8988T (cell line): Measurements from ENCODE around the gene XAB2.

Source experiments
- DNase-seq: peaks from one replicate; pipeline ENCODE4 v3.0.0; 2011

Gene XAB2

DNA sequence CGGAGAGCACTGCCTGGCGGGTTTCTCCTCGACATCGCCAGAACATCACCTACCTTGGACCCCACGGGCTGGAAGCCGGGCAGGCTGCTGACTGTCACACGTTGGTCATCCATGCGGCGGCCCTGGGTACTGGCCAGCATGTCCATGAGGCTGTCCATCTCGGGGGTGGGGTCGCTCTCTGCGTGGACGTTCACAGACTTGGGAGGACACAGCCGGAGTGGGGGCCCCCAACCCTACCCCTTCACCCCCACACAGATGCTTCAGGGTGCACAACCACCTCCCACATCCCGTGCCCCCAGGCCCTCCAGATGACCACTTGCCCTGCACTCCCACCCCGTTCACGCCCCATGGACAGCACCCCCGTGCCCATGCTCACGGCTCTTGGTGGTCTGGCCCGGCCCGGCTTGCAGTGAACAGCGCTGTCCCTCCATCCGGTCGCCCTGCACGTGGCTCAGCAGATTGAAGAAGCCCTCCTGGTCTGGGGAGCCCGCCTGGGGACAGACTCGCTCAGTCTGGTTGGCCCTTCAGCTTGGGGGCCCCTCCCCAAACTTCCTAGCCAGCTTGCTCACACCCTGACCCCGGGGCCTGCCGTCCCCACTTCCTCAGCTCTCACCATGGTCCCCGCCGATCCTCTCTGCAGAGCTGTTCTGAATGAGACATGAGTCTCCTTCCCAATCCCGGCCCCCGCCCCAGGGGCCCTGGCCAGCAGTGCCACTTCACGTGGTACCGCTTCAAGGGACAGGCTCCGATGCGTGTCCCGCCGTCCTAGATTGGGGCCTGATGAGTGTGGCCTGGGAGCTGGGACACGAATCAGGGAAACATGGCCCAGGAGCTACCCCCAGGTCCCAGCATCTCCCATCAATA lies 3.2 kb upstream of the XAB2 start:
- no peak for DNase-seq

DNA sequence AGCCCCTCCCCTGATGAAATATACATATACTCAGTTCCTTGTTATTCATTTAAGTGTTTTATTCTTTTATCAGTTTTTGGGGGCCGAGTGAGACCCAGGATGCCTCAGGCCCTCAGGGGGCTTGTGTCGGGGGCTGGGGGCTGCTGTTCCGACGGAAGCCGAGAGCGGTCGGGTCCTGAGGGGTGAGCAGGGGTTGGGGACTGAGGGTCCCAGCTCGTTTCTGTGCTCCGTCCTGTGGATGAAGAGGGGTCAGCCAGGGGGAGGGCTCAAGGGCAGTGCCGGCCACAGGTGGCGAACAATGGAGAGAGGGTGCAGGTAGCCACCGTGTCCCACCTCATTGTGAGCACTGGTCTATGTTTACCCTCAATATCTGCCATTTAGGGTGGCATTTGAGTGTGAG lies 2.2 kb upstream of the XAB2 start:
- DNase-seq = no peak

- DNase-seq = no peak
These were observed 595 bp downstream of the XAB2 start for GRCh38 chr19:7628589-7629311.

GRCh38 chr19:7627166-7627565 lies 2.2 kb downstream of the XAB2 start:
- DNase-seq = no peak

GRCh38 chr19:7625763-7626372 lies 3.5 kb downstream of the XAB2 start:
- DNase-seq = no peak

DNA sequence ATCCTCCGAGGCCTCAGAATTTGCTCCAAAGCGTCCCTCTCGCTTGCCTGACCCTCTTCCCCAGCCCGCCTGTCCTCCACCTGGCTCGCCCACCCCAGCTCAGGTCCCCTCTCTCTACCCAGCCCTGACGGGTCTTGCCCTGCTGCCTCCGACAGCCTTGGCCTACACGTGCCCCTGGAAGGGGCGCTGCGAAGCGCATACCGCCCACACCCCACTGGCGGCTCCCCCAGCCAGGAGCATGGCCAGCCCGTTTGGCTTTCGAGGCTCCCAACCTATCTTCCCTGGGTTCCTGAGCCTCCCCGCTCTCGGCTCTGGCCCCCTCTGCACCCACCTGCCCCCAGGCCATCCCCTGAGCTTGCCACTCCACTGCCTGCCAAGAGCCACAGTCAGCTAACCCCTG lies 4.5 kb downstream of the XAB2 start:
- no peak for DNase-seq

DNA sequence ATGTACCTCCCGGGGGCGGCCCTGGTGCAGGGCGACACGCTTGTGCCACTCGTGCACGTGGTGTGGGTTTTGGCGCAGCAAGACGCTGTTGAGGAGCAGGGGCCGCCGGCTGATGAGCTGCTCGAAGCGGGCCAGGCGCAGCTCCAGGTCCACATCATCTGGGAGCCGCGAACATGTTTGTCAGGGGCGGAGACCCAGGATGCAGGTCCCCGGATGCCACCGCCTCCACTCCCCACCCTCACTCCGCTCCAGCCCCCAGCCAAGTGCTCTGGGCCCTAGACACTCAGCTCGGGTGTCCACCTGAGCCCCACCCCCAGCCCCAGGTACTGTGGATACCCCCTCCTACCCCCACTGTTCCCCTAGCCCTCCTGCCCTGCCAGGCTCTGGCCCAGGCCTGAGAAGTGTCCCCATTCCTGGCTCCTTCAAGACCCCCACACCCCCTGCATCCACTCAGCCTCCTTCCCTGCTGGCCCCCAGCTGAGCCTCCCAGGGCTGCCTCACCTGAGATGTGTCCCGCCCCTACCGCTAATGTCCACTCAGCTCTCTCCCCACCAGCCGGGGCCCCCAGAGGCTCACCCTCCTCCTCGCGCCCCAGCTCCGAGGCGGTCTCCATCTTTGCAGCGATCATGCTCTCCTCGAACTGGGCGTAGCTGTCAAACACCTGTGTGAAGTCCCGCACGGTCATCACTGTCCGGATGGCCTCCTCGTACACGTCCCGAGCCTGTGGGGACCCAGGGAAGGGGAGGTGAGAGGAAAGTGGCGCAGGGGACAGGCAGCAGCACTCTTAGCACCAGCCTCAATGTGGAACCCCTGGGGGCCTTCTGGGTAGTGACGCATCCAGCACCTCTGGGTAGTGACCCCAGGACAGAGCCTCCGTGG lies 5.4 kb downstream of the XAB2 start:
- DNase-seq = no peak

DNA sequence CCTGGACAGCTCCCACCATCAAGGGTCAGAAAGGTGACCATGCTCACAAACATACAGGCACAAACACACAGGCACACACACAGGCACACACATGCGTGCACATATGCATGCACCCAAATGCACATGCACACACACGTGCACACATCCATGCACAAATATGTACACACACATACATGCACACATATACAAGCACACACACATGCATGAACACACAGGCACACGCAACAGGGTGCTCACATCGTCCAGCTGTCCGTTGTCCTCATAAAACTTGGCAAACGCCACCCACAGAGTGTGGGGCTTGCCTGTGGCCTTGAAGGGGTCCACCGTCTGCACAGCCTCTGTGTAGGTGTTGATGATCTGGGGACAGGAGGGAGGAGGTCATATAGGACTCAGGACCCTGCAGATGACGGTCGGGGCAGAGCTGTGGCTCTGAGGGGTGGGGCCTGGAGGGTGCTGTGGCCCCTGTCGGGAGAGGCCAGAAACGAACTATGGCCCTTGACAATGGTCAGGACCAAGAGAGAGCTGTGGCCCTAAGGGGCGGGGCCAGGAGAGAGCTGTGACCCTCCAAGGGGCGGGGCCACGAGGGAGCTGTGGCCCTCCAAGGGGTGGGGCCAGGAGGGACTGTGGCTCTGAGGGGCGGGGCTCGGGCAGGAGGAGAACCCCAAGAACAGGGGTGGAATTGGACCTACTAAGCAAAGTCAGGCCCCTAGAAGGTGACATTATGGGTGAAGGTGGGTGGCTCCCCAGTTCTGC lies 6.2 kb downstream of the XAB2 start:
- no peak for DNase-seq

DNA sequence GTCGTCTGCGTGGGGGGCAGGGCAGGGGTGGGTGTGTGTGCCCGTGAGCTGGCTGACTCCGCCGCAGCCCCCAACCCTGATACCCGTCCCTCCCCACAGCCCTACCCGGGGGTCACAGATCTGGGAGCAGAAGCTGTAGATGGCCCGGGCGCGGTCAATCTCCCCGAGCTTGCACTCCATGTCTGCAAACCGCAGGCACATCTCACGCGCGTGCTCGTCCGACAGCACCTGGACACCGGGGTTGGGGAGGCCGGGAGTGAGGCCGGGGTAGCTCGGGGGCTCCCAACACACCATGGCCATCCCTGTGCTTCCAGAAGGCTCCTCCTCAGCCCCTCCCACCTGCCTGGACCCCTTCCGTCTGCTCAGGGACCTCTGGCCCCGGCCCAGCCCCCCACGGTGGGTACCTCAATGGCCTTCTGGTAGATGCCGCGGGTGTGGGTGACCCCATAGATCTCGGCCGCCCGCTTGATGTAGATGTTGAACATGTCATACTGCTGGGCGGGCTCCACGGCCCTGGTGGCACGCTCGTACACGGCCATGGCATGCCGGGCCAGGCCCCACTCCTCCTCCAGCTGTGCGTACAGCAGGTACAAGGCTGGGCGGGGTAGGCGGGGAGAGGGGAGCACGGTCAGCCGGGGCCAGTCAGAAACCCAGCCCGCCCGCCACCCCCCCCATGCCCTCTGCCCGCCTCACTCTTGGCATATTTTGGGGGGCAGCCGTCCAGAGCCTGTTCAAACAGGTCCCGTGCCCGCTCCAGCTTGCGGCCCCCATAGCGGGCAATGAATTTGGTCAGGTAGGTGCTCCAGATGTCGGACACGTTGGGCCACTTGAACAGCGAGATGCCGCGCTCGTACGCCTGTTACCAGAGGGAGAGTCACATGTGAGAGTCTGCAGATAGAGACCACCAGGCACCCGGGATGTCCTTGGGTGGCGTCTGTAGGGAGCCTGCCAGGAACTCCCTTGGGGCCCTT lies 8.6 kb downstream of the XAB2 start:
- DNase-seq = no peak

DNA sequence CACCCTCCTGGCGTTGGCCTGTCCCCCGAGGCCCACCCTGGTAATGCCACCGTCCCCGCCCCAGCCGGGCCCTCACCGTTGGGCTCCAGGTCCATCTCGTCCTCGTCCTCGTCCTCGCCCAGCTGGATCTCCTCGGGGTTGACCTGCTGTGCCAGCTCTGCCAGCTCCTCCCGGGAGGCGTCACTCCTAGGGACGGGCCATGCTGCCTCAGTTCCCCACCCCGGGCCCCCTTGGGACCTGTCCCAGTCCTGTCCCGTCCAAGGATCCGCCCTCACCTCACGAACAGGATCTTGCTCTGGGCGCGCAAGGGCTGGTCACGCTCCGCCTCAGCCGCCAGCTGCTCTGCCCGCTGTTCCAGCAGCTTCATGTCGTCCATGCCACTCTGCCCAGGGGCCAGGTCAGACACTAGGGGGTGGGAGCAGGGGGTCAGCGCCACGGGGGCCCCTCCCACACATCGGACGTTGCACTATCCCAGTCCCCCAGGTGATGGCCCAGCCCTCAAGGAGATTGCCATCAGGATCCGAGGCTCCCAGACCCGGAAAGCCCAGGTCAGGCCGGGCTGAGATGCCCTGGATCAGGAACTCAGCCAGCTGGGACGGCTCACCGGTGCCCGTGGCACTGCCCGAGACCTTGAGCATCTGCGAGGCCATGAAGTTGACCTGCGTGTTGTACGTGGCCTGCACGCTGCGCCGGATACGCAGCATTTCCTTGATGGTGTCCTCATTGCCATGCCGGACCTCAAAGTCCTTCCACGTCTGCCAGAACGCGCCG lies 9.5 kb downstream of the XAB2 start:
- no peak for DNase-seq

DNA sequence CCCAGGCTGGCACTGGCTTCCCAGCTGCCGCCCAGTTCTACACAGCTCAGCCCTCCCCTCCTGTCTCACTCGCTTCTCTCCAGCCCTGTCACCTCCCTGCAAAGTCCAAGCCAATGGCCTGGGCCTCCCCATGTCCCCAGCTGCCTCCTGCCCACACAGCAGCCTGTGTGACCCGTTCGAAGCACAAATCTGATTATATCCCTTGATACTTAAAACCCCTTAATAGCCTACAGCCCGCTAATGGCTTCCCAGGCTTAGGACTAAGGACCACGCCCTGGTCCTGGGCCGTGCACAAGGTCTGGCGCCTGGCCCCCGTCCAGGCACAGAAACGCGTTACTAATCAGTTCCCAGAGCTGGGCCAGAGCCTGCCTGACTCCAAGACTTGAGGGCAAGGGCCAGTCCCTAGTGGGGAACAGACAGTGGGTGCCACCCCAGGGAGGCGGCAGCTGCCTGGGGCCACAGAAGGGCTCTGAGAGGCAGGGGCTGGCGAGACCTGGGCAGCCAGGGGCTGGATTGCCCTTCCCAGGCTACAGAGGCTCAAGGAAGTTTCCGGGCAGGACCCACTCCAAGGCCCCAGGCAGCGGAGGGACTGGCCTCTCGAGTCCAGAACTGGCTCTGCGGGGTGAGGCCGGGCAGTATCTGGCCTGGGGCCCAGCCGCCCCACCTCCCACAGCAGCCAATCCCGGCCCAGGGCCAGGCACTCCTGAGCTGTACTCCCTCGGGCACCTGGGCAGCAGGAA lies 10.4 kb downstream of the XAB2 start:
- DNase-seq = no peak

DNA sequence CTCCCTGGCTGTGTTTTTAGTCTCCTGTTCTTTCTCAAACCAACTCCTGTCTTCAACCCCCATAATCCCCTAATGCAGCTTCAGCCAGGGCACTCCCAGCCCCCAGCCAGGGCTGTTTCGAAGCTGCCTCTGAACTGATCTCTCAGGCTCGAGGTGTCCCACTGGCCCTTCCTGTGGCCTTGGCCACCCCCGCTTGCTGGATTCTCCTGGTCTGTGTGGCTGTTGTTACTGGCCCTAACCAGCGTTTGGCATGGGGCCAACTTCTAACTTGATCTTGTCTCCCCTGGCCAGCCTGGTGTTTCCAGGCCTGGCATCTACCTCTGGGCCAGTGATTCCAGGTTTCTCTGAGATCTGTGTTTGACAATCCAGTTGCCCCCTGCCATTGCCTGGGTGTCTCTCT lies 11.0 kb downstream of the XAB2 start:
- no peak for DNase-seq

- no peak for DNase-seq
These were observed 11.6 kb downstream of the XAB2 start for GRCh38 chr19:7617735-7618134.

- no peak for DNase-seq
These were observed 12.2 kb downstream of the XAB2 start for GRCh38 chr19:7617172-7617571.

- no peak for DNase-seq
These were observed 14.2 kb downstream of the XAB2 start for GRCh38 chr19:7614859-7615741.

- DNase-seq = no peak
These were observed 16.8 kb downstream of the XAB2 start for GRCh38 chr19:7612282-7613274.
